HCT116 (cell line): ENCODE results near the gene STAC2. TPM values are rescaled to one million over a fixed set of nuclear protein-coding genes. Genes with fewer than 3 reads are reported as not detected.

Source experiments
- ATAC-seq: fragments of 200-7000 bp; cut with Tn5 transposase; 2 replicates; pipeline ENCODE4 v1.9.1; 2020; ENCODE audit warnings: mild to moderate bottlenecking, moderate library complexity
- BruUV-seq: library from RNA; stranded (reverse); fragments of 400-500 nt; replicated peaks from 2 replicates; lab custom pipeline; 2021; lab: Mats Ljungman, UMichigan
- CTCF ChIA-PET: fragments of 300-600 bp; sonication (Branson Sonifier 250); formaldehyde crosslinking; loops from one replicate; lab custom pipeline; 2021; ENCODE audit warnings: antibody characterized with exemption; lab: Charles Lee
- POLR2A ChIA-PET: fragments of 300-600, 350-600 bp; sonication (Branson Sonifier 250); formaldehyde crosslinking; loops from one replicate; lab custom pipeline; 2021; ENCODE audit warnings: antibody characterized with exemption; lab: Charles Lee
- RAD21 ChIA-PET, 2 experiments: fragments of 300-600 bp; sonication (Branson Sonifier 250); formaldehyde crosslinking; loops; one replicate each; lab custom pipeline; 2023; ENCODE audit warnings: low total read pairs in 2 of 2; ENCODE audit not compliant: uncharacterized antibody in 2 of 2, unreplicated experiment in 2 of 2, low non-redundant PET in 1 of 2; lab: Charles Lee
- DNase-seq: peaks from one replicate; pipeline ENCODE4 v3.0.0-alpha.2; 2010; ENCODE audit warnings: low read depth, low spot score
- H2AFZ ChIP-seq: fragments of 200-600 bp; shearing (Covaris generic), sonication (generic); 2 replicates; pipeline ENCODE4 v1.6.1; 2017; ENCODE audit warnings: low read depth, mixed run types, mixed read lengths, antibody characterized with exemption, low read length; ENCODE audit not compliant: poor library complexity, severe bottlenecking
- H3K27ac ChIP-seq: 2 replicates; pipeline ENCODE4 v1.5.1; 2012; ENCODE audit warnings: low read depth, low read length
- H3K27me3 ChIP-seq: fragments of 200-600 bp; sonication (generic); 2 replicates; pipeline ENCODE4 v1.6.1; 2016; ENCODE audit warnings: mixed run types, low read length, mixed read lengths; ENCODE audit not compliant: insufficient read depth
- H3K36me3 ChIP-seq, 2 experiments: fragments of 200-500 bp in 1 of 2; fragments of 200-600 bp in 1 of 2; sonication (Bioruptor generic) in 1 of 2; sonication (generic) in 1 of 2; 2 replicates each; pipeline versions ENCODE4 v1.5.1 to v1.6.1; 2014 to 2016; ENCODE audit warnings: low read length in 2 of 2, inconsistent platforms in 1 of 2, mixed read lengths in 1 of 2, mixed run types in 1 of 2; ENCODE audit not compliant: insufficient read depth in 2 of 2, control insufficient read depth in 1 of 2
- H3K4me1 ChIP-seq, 2 experiments: fragments of 200-600 bp in 1 of 2; sonication (generic) in 1 of 2; 2 replicates each; pipeline versions ENCODE4 v1.5.1 to v1.6.1; 2012 to 2017; ENCODE audit warnings: low read length in 2 of 2, inconsistent platforms in 1 of 2, mild to moderate bottlenecking in 1 of 2, mixed read lengths in 1 of 2, mixed run types in 1 of 2, moderate library complexity in 1 of 2; ENCODE audit not compliant: insufficient read depth in 2 of 2, control insufficient read depth in 1 of 2
- H3K4me2 ChIP-seq: fragments of 200-600 bp; sonication (generic); 2 replicates; pipeline ENCODE4 v1.6.1; 2017; ENCODE audit warnings: mixed run types, low read length, mixed read lengths
- H3K4me3 ChIP-seq, 2 experiments: fragments of 200-600 bp in 1 of 2; sonication (generic) in 1 of 2; replicated peaks in 1 of 2; 2 replicates each; pipeline ENCODE4 v1.5.1; 2011 to 2016; ENCODE audit warnings: low read length in 2 of 2, control low read depth in 1 of 2, low read depth in 1 of 2, mild to moderate bottlenecking in 1 of 2, mixed read lengths in 1 of 2, mixed run types in 1 of 2
- H3K79me2 ChIP-seq: fragments of 200-600 bp; sonication (generic); 2 replicates; pipeline ENCODE4 v1.6.1; 2017; ENCODE audit warnings: mild to moderate bottlenecking, mixed run types, low read length, moderate library complexity, mixed read lengths; ENCODE audit not compliant: insufficient read depth
- H3K9ac ChIP-seq: fragments of 200-600 bp; sonication (generic); 2 replicates; pipeline ENCODE4 v1.6.1; 2016; ENCODE audit warnings: low read length, mixed read lengths
- H3K9me2 ChIP-seq: fragments of 200-600 bp; sonication (generic), shearing (Covaris generic); 2 replicates; pipeline ENCODE4 v1.6.1; 2017; ENCODE audit warnings: mixed run types, mild to moderate bottlenecking, moderate library complexity; ENCODE audit not compliant: insufficient read depth
- H3K9me3 ChIP-seq, 2 experiments: fragments of 200-500 bp in 1 of 2; fragments of 200-600 bp in 1 of 2; sonication (Bioruptor generic) in 1 of 2; sonication (generic) in 1 of 2; 2 replicates each; pipeline ENCODE4 v1.6.1; 2014 to 2017; ENCODE audit warnings: low read length in 2 of 2, mixed read lengths in 2 of 2, inconsistent platforms in 1 of 2, low read depth in 1 of 2, mild to moderate bottlenecking in 1 of 2, mixed run types in 1 of 2, moderate library complexity in 1 of 2; ENCODE audit not compliant: control insufficient read depth in 1 of 2, insufficient read depth in 1 of 2
- H4K20me1 ChIP-seq: fragments of 200-600 bp; sonication (generic), shearing (Covaris generic); 2 replicates; pipeline ENCODE4 v1.6.1; 2017; ENCODE audit warnings: mixed run types, mild to moderate bottlenecking, moderate library complexity; ENCODE audit not compliant: insufficient read depth
- ATF3 ChIP-seq: IDR thresholded peaks from 2 replicates; pipeline ENCODE4 v1.6.1; 2012
- CEBPB ChIP-seq: IDR thresholded peaks from 2 replicates; pipeline ENCODE4 v1.6.1; 2012; ENCODE audit warnings: low read depth
- EGR1 ChIP-seq: IDR thresholded peaks from 2 replicates; pipeline ENCODE4 v1.6.1; 2012; ENCODE audit warnings: low read depth
- ELF1 ChIP-seq: IDR thresholded peaks from 2 replicates; pipeline ENCODE4 v1.6.1; 2012; ENCODE audit warnings: low read depth, borderline replicate concordance
- JUND ChIP-seq: IDR thresholded peaks from 2 replicates; pipeline ENCODE4 v1.6.1; 2012
- POLR2AphosphoS5 ChIP-seq: IDR thresholded peaks from 2 replicates; pipeline ENCODE4 v1.6.1; 2011; ENCODE audit warnings: mild to moderate bottlenecking, low read depth, low read length, moderate library complexity
- REST ChIP-seq: IDR thresholded peaks from 2 replicates; pipeline ENCODE4 v1.6.1; 2012; ENCODE audit warnings: low read depth
- SIN3A ChIP-seq: IDR thresholded peaks from 2 replicates; pipeline ENCODE4 v1.6.1; 2012; ENCODE audit warnings: low read depth
- intact Hi-C: fragments of 100-400 bp; cut with micrococcal nuclease; formaldehyde crosslinking; loops from 2 replicates; pipeline ENCODE4 v1.10.0; 2022
- total RNA-seq: library from RNA; stranded (reverse); gene quantifications from one replicate; pipeline ENCODE4 v1.2.1, GENCODE V29; 2021; ENCODE audit not compliant: unreplicated experiment

STAC2 gene
- total RNA-seq, 1 experiment from 2014 or later, result not detected

GRCh38 chr17:39222866-39223834 lies 2.6 kb downstream of the STAC2 start (continued):
- TF ChIP-seq POLR2AphosphoS5 (no peak), REST (no peak), JUND (no peak), ELF1 (no peak), ATF3 (no peak), CEBPB (no peak), EGR1 (no peak), SIN3A (no peak)

- no peaks in the 10 kb centered on the region for H3K36me3 ChIP-seq
- DNase-seq, result no peak
- H3K4me2 ChIP-seq, result no peak overlapping the region
- no peaks in the 10 kb centered on the region for H3K9me3 ChIP-seq
- H3K9me2 ChIP-seq, result no peaks in the 10 kb centered on the region
- ChIA-PET CTCF (no interaction called here), RAD21 (no interaction called here), POLR2A (no interaction called here)
- H3K9ac ChIP-seq, result no peak overlapping the region
- peaks cover 7% of the 10 kb centered on the region in 2 experiments; a peak in 2 of 4 replicates for H3K4me1 ChIP-seq
- H3K79me2 ChIP-seq, result no peaks in the 10 kb centered on the region
- TF ChIP-seq SIN3A, result no peak
- H4K20me1 ChIP-seq, result no peaks in the 10 kb centered on the region
- BruUV-seq, result no TSS peak
- ATAC-seq, result no peak
- H3K27me3 ChIP-seq, result no peaks in the 10 kb centered on the region
- H3K4me3 ChIP-seq, result no peak overlapping the region
- no peak overlapping the region for H3K27ac ChIP-seq
- H2AFZ ChIP-seq, result no peak overlapping the region
- intact Hi-C loops, result no loop called here
Observed at GRCh38 chr17:39222151-39222550, 3.6 kb downstream of the STAC2 start.
